Measurements from ENCODE around the gene KIF2C.

Gene KIF2C

GRCh38 chr1:44714532-44714931 lies 25.1 kb upstream of the KIF2C start:
- H3K27ac ChIP-seq = no peak overlapping the region
- TF ChIP-seq CTCF (IDR thresholded peaks at IDR 0.05) = no peak
- DNase-seq = no peak
- no peaks in the 10 kb centered on the region for H3K36me3 ChIP-seq
- H3K4me3 ChIP-seq = no peak overlapping the region
- peaks cover 0 to 5% (median 0%) of the 10 kb centered on the region in 4 donors for H3K4me1 ChIP-seq
- H3K9me3 ChIP-seq = no peaks in the 10 kb centered on the region
- intact Hi-C loops (cut with DNase I; ENCODE audit: low total_unique reads) = no loop called here
- H3K27me3 ChIP-seq = peaks cover 0 to 3% of the 10 kb centered on the region in 2 donors

GRCh38 chr1:44714944-44715571 lies 24.6 kb upstream of the KIF2C start:
- no peak overlapping the region for H3K4me3 ChIP-seq
- no peak overlapping the region for H3K27ac ChIP-seq
- H3K4me1 ChIP-seq = peaks cover 0 to 5% (median 0%) of the 10 kb centered on the region in 4 donors
- no peaks in the 10 kb centered on the region for H3K36me3 ChIP-seq
- TF ChIP-seq CTCF (IDR thresholded peaks at IDR 0.05) = peak; percentile 75 to 90
- no peaks in the 10 kb centered on the region for H3K9me3 ChIP-seq
- peaks cover 0 to 3% of the 10 kb centered on the region in 2 donors for H3K27me3 ChIP-seq
- intact Hi-C loops (cut with DNase I; ENCODE audit: low total_unique reads) = no loop called here
- peak; percentile 64 to 75 for DNase-seq

- Histone ChIP-seq H3K4me1 (peaks cover 0 to 5% (median 0%) of the 10 kb centered on the region in 4 donors), H3K27ac (no peak overlapping the region), H3K4me3 (no peak overlapping the region), H3K36me3 (no peaks in the 10 kb centered on the region), H3K27me3 (peaks cover 0 to 3% of the 10 kb centered on the region in 2 donors), H3K9me3 (no peaks in the 10 kb centered on the region)
- intact Hi-C loops (cut with DNase I; ENCODE audit: low total_unique reads) = no loop called here
- no peak for DNase-seq
- no peak for TF ChIP-seq CTCF (IDR thresholded peaks at IDR 0.05)
These were observed 22.5 kb upstream of the KIF2C start for GRCh38 chr1:44717156-44717555.

- TF ChIP-seq CTCF (IDR thresholded peaks at IDR 0.05) = no peak
- H3K4me3 ChIP-seq = no peak overlapping the region
- no peak for DNase-seq
- intact Hi-C loops (cut with DNase I; ENCODE audit: low total_unique reads) = no loop called here
- H3K4me1 ChIP-seq = peaks cover 0 to 5% (median 0%) of the 10 kb centered on the region in 4 donors
- no peaks in the 10 kb centered on the region for H3K36me3 ChIP-seq
- no peaks in the 10 kb centered on the region for H3K9me3 ChIP-seq
- H3K27me3 ChIP-seq = peaks cover 0 to 3% of the 10 kb centered on the region in 2 donors
- no peak overlapping the region for H3K27ac ChIP-seq
These were observed 22.0 kb upstream of the KIF2C start for GRCh38 chr1:44717653-44718052.

GRCh38 chr1:44718091-44718490 lies 21.5 kb upstream of the KIF2C start:
- no peak overlapping the region for H3K27ac ChIP-seq
- peaks cover 0 to 5% (median 0%) of the 10 kb centered on the region in 4 donors for H3K4me1 ChIP-seq
- no peak overlapping the region for H3K4me3 ChIP-seq
- TF ChIP-seq CTCF (IDR thresholded peaks at IDR 0.05) = no peak
- H3K27me3 ChIP-seq = peaks cover 0 to 3% of the 10 kb centered on the region in 2 donors
- intact Hi-C loops (cut with DNase I; ENCODE audit: low total_unique reads) = no loop called here
- DNase-seq = no peak
- H3K36me3 ChIP-seq = no peaks in the 10 kb centered on the region
- no peaks in the 10 kb centered on the region for H3K9me3 ChIP-seq
